LNCaP clone FGC (cell line): ENCODE results near the gene C4orf50.

Source experiments
- DNase-seq: peaks from one replicate; pipeline ENCODE4 v3.0.0-alpha.2; 2011; ENCODE audit warnings: low read depth
- H3K4me3 ChIP-seq: 2 replicates; pipeline ENCODE4 v1.5.1; 2011; ENCODE audit warnings: mild to moderate bottlenecking, low read depth, low read length, control low read depth
- TF ChIP-seq, protein P1 (sequence below): IDR thresholded peaks from 2 replicates; pipeline ENCODE4 v1.5.1; 2012; ENCODE audit warnings: mild to moderate bottlenecking; ENCODE audit not compliant: control insufficient read depth, insufficient read depth; ENCODE audit errors: extremely low read depth

The C4orf50 gene

DNA sequence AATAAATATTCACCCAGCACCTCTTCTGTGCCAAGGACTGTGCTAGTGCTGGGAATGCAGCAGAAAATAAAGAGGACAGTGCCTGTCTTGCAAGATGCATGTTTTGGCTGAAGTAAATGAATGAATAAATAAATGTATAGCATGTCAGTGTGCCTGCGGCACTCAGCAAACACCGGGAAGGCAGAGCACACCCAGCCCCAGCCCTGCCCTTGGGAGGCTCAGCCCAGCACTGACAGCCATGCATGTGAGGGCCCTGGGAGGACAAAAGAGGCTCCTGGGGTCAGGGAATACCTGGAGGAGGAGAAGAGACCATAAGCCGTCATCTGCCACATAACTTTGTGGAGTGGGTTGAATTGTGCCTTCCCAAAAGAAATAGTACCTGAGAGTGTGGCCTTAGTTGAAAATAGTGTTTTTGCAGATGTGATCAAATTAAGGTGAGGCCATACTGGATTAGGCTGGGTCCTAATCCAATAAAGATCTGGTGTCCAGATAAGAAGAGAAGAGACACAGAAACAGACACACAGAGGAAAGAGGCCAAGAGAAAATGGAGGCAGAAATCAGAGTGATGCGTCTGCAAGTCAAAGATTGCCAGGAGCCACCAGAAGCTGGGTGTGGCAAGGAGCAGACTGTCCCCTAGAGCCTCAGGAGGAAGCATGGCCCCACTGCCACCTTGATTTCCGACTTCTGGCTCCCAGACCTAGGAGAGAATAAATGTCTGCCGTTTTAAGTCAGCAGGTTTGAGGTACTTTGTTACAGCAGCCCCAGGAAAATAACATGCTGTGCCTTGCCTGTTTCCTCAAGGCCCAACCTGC is 16.3 kb downstream of the C4orf50 start:
- H3K4me3 ChIP-seq, result no peak overlapping the region
- TF ChIP-seq, protein P1, sequence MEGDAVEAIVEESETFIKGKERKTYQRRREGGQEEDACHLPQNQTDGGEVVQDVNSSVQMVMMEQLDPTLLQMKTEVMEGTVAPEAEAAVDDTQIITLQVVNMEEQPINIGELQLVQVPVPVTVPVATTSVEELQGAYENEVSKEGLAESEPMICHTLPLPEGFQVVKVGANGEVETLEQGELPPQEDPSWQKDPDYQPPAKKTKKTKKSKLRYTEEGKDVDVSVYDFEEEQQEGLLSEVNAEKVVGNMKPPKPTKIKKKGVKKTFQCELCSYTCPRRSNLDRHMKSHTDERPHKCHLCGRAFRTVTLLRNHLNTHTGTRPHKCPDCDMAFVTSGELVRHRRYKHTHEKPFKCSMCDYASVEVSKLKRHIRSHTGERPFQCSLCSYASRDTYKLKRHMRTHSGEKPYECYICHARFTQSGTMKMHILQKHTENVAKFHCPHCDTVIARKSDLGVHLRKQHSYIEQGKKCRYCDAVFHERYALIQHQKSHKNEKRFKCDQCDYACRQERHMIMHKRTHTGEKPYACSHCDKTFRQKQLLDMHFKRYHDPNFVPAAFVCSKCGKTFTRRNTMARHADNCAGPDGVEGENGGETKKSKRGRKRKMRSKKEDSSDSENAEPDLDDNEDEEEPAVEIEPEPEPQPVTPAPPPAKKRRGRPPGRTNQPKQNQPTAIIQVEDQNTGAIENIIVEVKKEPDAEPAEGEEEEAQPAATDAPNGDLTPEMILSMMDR, result no peak
- DNase-seq, result no peak

DNA sequence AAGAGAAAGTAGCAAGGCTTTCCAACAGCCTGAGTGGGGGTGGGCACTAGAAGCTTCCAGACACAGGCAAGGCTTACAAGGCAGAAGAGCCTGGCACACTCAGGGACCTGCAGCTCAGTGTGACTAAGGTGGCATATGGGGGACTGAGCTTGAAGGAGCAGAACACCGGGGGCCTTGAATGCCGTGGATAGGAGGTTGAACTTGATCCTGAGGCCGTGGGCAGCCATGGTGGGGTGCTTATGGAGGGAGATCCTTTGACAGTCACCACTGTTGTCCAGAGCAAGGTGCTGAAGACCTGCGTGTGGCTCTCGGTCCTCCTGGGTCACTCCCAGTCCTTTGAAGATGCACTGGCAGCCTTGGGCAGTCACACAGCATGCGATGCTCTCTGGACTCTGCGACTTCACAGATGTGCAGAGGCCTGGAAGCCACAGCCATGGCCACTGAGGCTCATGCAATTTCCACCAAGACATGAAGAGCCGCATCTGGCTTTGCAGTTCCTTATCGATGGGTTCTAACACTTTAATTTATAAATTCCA is 18.3 kb downstream of the C4orf50 start:
- no peak for DNase-seq
- TF ChIP-seq, protein P1, result no peak
- H3K4me3 ChIP-seq, result no peak overlapping the region

DNA sequence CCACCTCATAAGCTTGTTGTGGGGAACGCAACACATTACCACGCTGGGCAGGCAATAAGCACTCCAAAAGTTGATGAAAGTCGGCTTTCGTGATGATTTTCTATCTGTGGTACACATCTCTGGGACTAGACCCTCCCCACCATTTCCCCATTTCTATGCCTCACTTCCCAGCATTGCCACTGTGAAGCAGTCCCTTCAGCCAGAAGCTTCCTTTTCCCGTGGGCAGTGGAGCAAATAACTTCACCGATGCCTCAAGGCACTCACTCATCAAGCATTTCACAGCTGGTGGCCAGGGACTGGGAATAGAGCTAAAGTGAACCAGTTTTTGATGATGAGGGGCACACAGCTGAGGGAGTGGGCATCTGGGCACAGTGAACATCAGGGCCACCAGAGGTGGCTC is 18.9 kb downstream of the C4orf50 start:
- DNase-seq, result no peak
- no peak overlapping the region for H3K4me3 ChIP-seq
- TF ChIP-seq, protein P1, result no peak

DNA sequence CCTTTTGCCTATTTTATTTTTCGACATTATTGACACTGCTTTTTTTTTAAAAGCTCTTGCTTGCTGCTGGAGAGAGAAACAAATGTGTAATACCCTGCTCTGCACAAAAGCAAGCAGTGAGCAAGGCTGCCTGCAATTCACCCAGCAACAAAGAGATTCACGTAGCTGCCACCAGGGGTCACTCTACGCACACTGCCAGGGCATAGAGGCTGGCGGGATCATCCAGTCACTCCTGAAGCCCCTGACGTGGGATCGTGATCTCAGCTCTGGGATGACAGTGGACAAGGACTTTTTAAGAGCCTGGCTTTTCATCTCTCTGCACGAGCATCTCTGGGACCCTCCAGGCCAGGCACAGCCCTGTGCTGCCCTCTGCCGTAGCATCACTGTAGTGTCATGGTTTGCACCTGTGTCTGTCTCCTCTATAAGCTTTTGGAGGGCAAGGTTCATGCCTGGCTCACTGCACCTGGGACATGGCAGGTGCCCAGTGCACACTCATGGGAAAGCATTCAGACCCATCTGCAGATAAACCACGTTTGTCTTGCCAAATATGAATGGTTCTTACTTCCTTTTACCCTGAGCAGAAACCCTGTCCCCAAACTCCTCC is 19.8 kb downstream of the C4orf50 start:
- TF ChIP-seq, protein P1, result peak; percentile 91
- H3K4me3 ChIP-seq, result no peak overlapping the region
- DNase-seq, result no peak

DNA sequence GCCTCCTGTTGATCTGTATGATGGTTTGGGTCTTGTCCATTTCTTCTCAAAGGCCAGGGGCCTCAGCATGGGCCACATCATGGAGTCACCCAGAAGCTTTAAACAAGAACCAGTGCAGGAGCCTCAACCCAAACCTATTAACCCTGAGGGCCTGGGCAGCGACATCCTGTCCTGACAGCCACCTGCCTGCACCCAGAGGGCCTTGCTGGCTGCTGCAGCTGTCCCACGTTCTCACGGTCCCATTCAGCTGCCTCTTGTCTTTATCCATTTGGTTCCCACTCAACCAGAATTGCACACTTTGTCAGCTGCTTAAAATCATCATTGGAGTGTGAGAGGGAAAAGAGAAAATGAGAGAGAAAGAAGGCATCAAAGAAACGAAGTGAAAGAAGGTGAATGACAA is 21.6 kb downstream of the C4orf50 start:
- TF ChIP-seq, protein P1, result no peak
- no peak overlapping the region for H3K4me3 ChIP-seq
- no peak for DNase-seq

DNA sequence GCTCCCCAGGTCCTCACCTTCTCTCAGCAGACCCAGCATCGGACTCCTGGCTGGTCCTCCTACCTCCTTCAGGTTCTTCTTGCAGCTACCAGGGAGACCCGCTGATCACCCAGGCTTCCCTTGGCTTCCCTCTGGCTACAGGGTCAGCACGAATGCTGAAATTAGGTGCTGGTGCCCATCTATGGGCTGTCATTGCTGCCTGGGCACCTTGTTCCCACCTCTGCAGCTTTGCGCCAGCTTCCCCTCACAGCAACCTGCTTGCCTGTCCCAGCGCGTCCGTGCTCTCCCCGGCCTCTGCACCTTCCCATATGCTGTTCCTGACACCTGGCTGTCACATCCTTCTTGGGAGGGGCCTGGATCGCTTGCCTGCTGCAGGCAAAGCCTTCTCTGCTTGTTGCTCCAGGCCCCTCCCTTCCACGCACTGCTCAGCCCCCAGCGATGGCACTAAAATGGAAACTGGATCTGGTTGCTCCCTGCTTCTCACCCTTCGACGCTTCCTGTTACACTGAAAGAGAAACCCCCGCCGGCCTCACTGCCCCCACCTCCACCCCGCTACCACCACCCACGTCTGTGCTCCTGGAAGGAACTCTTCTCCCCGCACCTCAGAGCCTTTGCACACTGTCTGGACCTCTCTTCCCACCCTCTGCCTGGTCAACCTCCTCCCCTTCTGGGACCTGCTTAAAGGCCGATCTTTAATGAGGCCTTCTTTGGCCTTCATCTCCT is 22.2 kb downstream of the C4orf50 start:
- TF ChIP-seq, protein P1, result no peak
- no peak for DNase-seq
- H3K4me3 ChIP-seq, result no peak overlapping the region
